Measurements from ENCODE around the gene VKORC1L1. TPM values are rescaled to one million over a fixed set of nuclear protein-coding genes. Genes with fewer than 3 reads are reported as not detected.

The VKORC1L1 gene
- total and polyA plus RNA-seq, 2 donors from 2014 or later, result 6.5 to 18.0 TPM

Other genes starting within 250 kb of the VKORC1L1 start
- gene GUSB, start 109.1 kb downstream of the VKORC1L1 start, total RNA-seq, result 60.1 TPM
- 61.8 TPM for gene GUSB, start 109.1 kb downstream of the VKORC1L1 start, polyA plus RNA-seq (ENCODE audit: insufficient read depth, low read depth, low replicate concordance)
- 57.2 TPM for gene ASL, start 202.7 kb downstream of the VKORC1L1 start, total RNA-seq
- gene ASL, start 202.7 kb downstream of the VKORC1L1 start, polyA plus RNA-seq (ENCODE audit: insufficient read depth, low read depth, low replicate concordance), result 111 TPM
- 35.8 TPM for gene CRCP, start 241.8 kb downstream of the VKORC1L1 start, total RNA-seq
- 16.8 TPM for gene CRCP, start 241.8 kb downstream of the VKORC1L1 start, polyA plus RNA-seq (ENCODE audit: insufficient read depth, low read depth, low replicate concordance)

Measured in kidney (tissue), 2 donors.